Duodenal mucosa (tissue), 2 donors: ENCODE measurements around the gene NKX3-2.
A peak's percentile ranks its signal among the peaks of the same experiment; 100 is the strongest.

Experiments
- H3K27ac ChIP-seq: one replicate; pipeline ENCODE4 v1.7.0; 2013; ENCODE audit warnings: low read depth, low read length
- H3K27me3 ChIP-seq, 2 donors: one replicate each; pipeline ENCODE4 v1.7.0; 2013; ENCODE audit warnings: low read length in 2 of 2, control low read depth in 1 of 2; ENCODE audit not compliant: insufficient read depth in 2 of 2, control insufficient read depth in 1 of 2
- H3K36me3 ChIP-seq, 2 donors: one replicate each; pipeline ENCODE4 v1.7.0; 2013; ENCODE audit warnings: low read length in 2 of 2, control low read depth in 1 of 2; ENCODE audit not compliant: insufficient read depth in 2 of 2, control insufficient read depth in 1 of 2
- H3K4me1 ChIP-seq, 2 donors: one replicate each; pipeline ENCODE4 v1.7.0; 2013; ENCODE audit warnings: low read length in 2 of 2, control low read depth in 1 of 2; ENCODE audit not compliant: insufficient read depth in 2 of 2, control insufficient read depth in 1 of 2
- H3K4me3 ChIP-seq, 2 donors: one replicate each; pipeline ENCODE4 v1.7.0; 2013; ENCODE audit warnings: low read length in 2 of 2, low read depth in 1 of 2
- H3K9ac ChIP-seq, 2 donors: one replicate each; pipeline ENCODE4 v1.7.0; 2013; ENCODE audit warnings: low read length in 2 of 2, low read depth in 1 of 2
- H3K9me3 ChIP-seq, 2 donors: one replicate each; pipeline ENCODE4 v1.7.0; 2013; ENCODE audit warnings: low read length in 2 of 2, control low read depth in 1 of 2; ENCODE audit not compliant: control insufficient read depth in 1 of 2

The NKX3-2 gene

DNA sequence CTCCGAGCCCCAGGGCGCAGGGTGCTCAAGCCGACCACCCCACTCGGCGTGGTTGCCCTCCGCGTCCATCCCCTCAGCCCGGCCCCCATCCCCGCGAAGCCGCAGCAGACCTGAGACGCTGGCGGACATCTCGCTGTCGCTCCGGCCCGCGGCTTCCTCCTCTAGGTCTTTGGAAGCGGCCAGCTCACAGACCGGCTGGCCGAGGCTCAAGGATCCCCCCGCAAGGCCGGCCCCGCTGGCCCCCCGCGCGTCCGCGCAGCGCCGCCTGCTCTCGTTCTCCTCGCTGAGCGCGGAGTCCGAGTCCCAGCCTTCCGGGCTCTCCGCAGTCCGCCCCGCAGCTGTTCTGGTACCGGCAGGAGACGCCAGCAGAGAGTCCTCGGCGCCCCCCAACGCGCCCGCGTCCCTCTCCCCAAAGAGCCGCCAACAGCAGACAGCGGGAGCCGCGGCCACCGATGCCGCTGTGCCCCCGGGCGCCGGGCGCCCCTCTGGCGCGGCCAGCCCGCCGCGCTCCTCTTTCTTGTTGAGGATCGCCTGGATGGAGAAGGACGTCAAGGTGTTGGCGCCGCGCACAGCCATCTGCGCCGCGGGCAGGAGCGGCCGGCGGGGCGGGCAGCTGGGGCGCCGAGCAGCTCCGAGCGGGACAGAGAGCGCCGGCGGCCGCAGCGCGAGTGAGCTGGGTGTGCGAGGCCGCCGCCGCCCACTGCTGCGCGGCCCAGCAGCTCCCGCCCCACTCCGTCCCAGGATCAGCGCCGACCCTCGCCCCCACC is at the start of gene NKX3-2:
TSS of gene NKX3-2 (minus strand) at position 670 of the 767 bp plus-strand sequence. CDS start at position 576, 94 bp downstream.
- Histone ChIP-seq H3K4me3 (peak within 1 kb of the TSS; percentile 52 to 67), H3K27ac (no peak within 1 kb of the TSS), H3K9me3 (no peaks in the 10 kb centered on the region), H3K36me3 (no peaks in the 10 kb centered on the region), H3K4me1 (peaks cover 9 to 28% of the 10 kb centered on the region in 2 donors), H3K27me3 (peaks cover 79 to 87% of the 10 kb centered on the region in 2 donors), H3K9ac (no peak within 1 kb of the TSS)

DNA sequence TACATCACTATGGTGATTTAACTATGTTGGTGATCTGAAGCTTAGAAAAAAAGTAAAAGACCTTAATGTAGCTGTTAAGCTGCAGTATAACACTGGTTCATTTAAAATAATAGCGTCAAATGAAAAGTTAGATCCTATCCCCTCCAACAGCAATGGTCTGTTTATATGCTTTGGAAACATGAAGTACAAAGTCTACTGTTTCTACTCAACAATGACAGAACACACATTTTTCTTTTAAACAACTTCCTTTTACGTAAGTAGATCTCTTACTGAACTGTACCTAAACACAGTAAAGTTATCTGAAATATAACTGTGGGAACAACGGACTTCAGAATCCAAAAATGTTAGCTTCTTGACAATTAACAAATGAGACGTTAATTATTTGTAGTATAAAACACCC is 47.9 kb upstream of the NKX3-2 start:
- Histone ChIP-seq H3K9me3 (no peaks in the 10 kb centered on the region), H3K27me3 (no peaks in the 10 kb centered on the region), H3K36me3 (peaks cover 39 to 57% of the 10 kb centered on the region in 2 donors), H3K4me3 (no peak overlapping the region), H3K27ac (no peak overlapping the region), H3K4me1 (no peaks in the 10 kb centered on the region), H3K9ac (no peak overlapping the region)

DNA sequence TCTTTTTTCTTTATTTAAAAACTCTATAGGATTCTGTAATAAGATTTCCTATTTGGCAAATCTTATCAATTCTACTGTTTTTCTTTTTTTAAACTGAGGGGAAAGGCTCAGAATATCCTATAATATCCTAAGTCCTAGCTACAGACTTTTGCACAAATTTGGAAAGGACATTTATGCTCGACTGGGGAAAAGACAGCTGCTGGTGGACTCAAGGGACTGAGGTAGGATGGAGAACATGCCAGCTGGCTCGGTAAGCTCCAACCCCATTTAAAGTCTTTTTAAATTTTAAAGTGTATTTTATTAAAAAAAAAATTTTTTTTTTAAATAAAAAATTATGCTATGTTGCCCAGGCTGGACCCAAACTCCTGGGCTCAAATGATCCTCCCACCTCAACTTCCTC is 46.5 kb upstream of the NKX3-2 start:
- H3K36me3 ChIP-seq: peaks cover 37 to 59% of the 10 kb centered on the region in 2 donors
- no peak overlapping the region for H3K27ac ChIP-seq
- no peak overlapping the region for H3K9ac ChIP-seq
- no peaks in the 10 kb centered on the region for H3K27me3 ChIP-seq
- no peaks in the 10 kb centered on the region for H3K4me1 ChIP-seq
- H3K4me3 ChIP-seq: no peak overlapping the region
- no peaks in the 10 kb centered on the region for H3K9me3 ChIP-seq

DNA sequence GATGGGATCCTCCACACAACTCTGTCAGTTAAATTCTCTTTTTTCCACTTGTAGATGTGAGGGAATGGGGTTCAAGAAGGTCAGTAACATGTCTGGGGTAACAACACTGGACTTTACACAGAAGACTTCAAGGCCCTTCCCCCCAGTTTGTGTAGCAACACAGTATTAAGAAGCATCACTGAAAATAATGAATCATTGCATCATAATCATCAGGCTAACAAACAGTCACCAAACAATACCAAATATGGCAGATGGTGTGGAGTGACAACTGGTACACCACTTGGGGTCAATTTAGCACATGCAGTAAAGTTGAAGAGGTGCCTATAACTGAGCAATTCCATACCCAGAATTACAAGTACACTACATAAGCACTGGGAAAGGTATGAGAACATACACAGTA is 44.6 kb upstream of the NKX3-2 start:
- Histone ChIP-seq H3K27ac (no peak overlapping the region), H3K36me3 (peaks cover 34 to 66% of the 10 kb centered on the region in 2 donors), H3K27me3 (no peaks in the 10 kb centered on the region), H3K4me3 (no peak overlapping the region), H3K4me1 (no peaks in the 10 kb centered on the region), H3K9ac (no peak overlapping the region), H3K9me3 (no peaks in the 10 kb centered on the region)

DNA sequence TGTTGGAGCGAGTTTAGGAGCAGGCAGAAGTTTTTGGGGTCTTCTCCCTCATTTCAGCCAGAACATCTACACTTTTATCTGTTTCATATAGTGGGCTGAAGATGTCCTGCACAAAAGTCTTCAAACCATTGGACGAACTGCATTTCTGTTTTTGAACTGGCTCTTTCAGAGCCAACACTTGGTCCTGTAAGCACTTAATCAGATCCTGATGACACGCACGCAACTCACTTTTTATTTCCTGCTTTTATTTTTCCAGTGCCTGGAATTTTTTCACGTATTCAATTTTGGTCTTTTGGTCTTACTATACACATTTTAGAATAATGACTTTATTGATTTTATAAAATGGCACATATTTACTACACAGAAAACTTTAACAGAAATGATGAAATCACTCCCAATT is 40.2 kb upstream of the NKX3-2 start:
- Histone ChIP-seq H3K9ac (no peak overlapping the region), H3K27me3 (no peaks in the 10 kb centered on the region), H3K36me3 (peaks cover 31 to 79% of the 10 kb centered on the region in 2 donors), H3K27ac (no peak overlapping the region), H3K4me3 (no peak overlapping the region), H3K9me3 (no peaks in the 10 kb centered on the region), H3K4me1 (no peaks in the 10 kb centered on the region)

DNA sequence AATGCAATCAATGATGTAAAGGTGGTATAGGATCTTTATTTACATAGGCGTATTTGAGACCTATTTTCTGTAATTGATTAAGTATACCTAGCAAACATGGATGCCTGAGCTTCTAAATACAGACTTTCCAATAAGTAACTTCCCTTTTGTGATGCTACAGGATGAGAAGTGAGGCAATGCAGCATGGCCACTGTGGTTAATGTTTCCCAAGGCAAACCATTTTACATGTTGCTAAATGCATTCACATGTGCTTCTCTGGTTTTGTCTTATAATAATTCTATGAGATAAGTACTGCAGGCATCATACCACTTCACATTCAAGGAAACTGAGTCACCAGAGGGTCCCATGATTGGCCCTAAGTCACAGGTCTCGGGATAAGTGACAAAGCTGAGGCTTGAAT is 35.7 kb upstream of the NKX3-2 start:
- peaks cover 39 to 73% of the 10 kb centered on the region in 2 donors for H3K36me3 ChIP-seq
- no peaks in the 10 kb centered on the region for H3K4me1 ChIP-seq
- H3K27me3 ChIP-seq: no peaks in the 10 kb centered on the region
- H3K9me3 ChIP-seq: no peaks in the 10 kb centered on the region
- H3K4me3 ChIP-seq: no peak overlapping the region
- H3K9ac ChIP-seq: no peak overlapping the region
- no peak overlapping the region for H3K27ac ChIP-seq

DNA sequence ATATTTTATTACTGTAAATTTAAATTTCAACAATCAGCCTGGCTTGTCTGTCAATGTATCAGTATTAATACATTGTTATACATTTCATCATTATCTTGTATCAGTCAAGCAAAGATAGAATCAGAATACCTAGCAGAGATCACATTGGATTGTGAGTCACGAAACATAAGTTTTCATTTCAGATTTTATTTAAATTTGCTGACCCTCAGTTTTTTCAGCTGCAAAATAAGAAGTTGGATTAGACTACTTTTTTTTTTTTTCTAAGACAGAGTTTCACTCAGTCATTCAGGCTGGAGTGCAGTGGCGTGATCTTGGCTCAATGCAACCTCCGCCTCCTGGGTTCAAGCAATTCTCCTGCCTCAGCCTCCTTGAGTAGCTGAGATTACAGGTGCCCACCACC is 33.4 kb upstream of the NKX3-2 start:
- Histone ChIP-seq H3K27me3 (no peaks in the 10 kb centered on the region), H3K9me3 (no peaks in the 10 kb centered on the region), H3K27ac (no peak overlapping the region), H3K4me3 (no peak overlapping the region), H3K36me3 (peaks cover 40 to 78% of the 10 kb centered on the region in 2 donors), H3K9ac (no peak overlapping the region), H3K4me1 (no peaks in the 10 kb centered on the region)

DNA sequence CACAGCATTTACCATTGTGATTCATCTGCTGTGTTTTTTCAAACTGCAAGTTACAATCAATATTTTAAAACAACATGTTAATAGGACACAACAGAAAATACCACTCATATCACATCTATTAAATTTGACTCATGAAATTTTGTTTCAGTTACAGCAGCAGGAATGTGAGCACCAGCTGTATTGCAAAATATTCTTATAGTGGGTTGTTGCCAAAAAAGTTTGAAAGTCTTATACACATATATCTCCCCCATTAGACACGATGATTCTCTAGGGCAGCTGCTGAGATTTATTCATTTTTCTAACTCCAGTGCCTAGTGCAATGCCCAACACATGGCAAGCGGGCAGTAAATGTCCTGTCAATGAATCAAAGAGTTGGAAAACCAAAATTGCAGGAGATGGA is 26.6 kb upstream of the NKX3-2 start:
- Histone ChIP-seq H3K36me3 (peaks cover 27 to 59% of the 10 kb centered on the region in 2 donors), H3K9ac (no peak overlapping the region), H3K4me3 (no peak overlapping the region), H3K27me3 (no peaks in the 10 kb centered on the region), H3K4me1 (no peaks in the 10 kb centered on the region), H3K27ac (no peak overlapping the region), H3K9me3 (no peaks in the 10 kb centered on the region)

DNA sequence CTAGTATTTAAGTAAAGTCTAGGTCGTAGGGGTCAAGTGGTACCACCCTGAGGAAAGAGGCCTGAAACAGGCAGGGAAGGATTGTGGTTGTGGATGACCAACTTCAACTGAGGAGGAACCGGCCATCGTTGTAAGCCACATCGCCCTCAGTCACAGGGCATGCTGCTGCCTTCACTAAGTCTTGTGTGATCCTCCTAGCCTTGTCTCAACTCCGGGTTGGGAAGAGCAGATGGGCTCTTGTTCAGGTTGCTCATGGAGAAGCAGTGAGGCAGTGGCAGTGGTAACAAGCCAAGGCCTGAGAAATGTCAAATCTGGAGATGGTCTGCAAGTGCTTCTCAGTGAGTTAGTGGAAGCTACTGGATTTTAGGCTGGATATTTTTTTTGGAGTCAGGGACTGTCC is 22.8 kb upstream of the NKX3-2 start:
- H3K9ac ChIP-seq: no peak overlapping the region
- no peak overlapping the region for H3K27ac ChIP-seq
- H3K36me3 ChIP-seq: peaks cover 17 to 31% of the 10 kb centered on the region in 2 donors
- H3K4me1 ChIP-seq: no peaks in the 10 kb centered on the region
- no peak overlapping the region for H3K4me3 ChIP-seq
- H3K9me3 ChIP-seq: no peaks in the 10 kb centered on the region
- H3K27me3 ChIP-seq: no peaks in the 10 kb centered on the region

DNA sequence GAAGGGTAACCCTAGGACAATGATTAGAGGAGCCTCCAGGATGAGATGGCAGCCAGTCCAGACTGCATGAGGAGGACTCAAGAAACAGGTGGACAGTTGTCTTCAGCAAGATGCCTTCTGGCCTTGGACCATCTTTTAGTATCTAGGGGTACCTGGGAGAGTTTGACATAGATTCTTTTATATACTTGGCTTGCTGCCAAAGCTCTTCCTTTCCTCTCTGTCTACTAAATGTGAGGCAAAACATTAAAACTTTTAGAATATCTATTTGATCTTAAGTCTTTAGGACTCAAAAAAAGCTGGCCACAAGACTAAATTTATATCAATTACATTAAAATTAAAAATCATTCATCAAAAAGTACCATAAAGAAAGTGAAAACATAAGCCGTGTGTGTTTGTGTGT is 18.6 kb upstream of the NKX3-2 start:
- no peaks in the 10 kb centered on the region for H3K4me1 ChIP-seq
- H3K36me3 ChIP-seq: peaks cover 0 to 4% of the 10 kb centered on the region in 2 donors
- no peaks in the 10 kb centered on the region for H3K9me3 ChIP-seq
- no peak overlapping the region for H3K9ac ChIP-seq
- no peaks in the 10 kb centered on the region for H3K27me3 ChIP-seq
- H3K27ac ChIP-seq: no peak overlapping the region
- H3K4me3 ChIP-seq: no peak overlapping the region
